Endothelial cell of umbilical vein (primary cell): ENCODE results near the gene KRTAP10-11. TPM values are rescaled to one million over a fixed set of nuclear protein-coding genes. Genes with fewer than 3 reads are reported as not detected.

ENCODE experiments used
- BruUV-seq: library from RNA; stranded (reverse); fragments of 400-500 nt; replicated peaks from 2 replicates; lab custom pipeline; 2021; lab: Mats Ljungman, UMichigan
- CTCF ChIA-PET: fragments of 300-600, 350-600 bp; sonication (Branson Sonifier 250); formaldehyde crosslinking; loops from one replicate; lab custom pipeline; 2021; ENCODE audit warnings: antibody characterized with exemption, inconsistent platforms; lab: Charles Lee
- POLR2A ChIA-PET: fragments of 300-600, 350-600 bp; sonication (Branson Sonifier 250); formaldehyde crosslinking; loops from one replicate; lab custom pipeline; 2021; ENCODE audit warnings: antibody characterized with exemption, inconsistent platforms; lab: Charles Lee
- DNase-seq: peaks from one replicate; pipeline ENCODE4 v3.0.0-alpha.2; 2011; ENCODE audit warnings: low read depth, low spot score
- FAIRE-seq: peaks from 2 replicates; lab custom pipeline; 2011; peaks lifted over from hg19 to GRCh38; lab: Jason Lieb, UNC
- H2AFZ ChIP-seq: 2 replicates; pipeline ENCODE4 v1.6.0; 2012; ENCODE audit warnings: low read depth, low read length, control low read depth, inconsistent platforms
- H3K27ac ChIP-seq: 2 replicates; pipeline ENCODE4 v1.5.1; 2011; ENCODE audit warnings: low read depth, mild to moderate bottlenecking, control low read depth, low read length, moderate library complexity; ENCODE audit not compliant: insufficient read depth
- H3K27me3 ChIP-seq, 2 experiments: 2 replicates each; pipeline versions ENCODE4 v1.6.0 to v1.6.1; 2011; ENCODE audit warnings: low read length in 2 of 2, mixed read lengths in 1 of 2; ENCODE audit not compliant: control insufficient read depth in 2 of 2, insufficient read depth in 2 of 2
- H3K36me3 ChIP-seq, 2 experiments: 2 replicates in 1 of 2; 3 replicates in 1 of 2; pipeline ENCODE4 v1.5.1; 2011; ENCODE audit warnings: low read length in 2 of 2, mild to moderate bottlenecking in 1 of 2, moderate library complexity in 1 of 2; ENCODE audit not compliant: control insufficient read depth in 2 of 2, insufficient read depth in 2 of 2; ENCODE audit errors: extremely low read depth in 1 of 2
- H3K4me1 ChIP-seq: 3 replicates; pipeline ENCODE4 v1.5.1; 2011; ENCODE audit warnings: mild to moderate bottlenecking, low read length; ENCODE audit not compliant: control insufficient read depth, insufficient read depth; ENCODE audit errors: extremely low read depth
- H3K4me2 ChIP-seq: 2 replicates; pipeline ENCODE4 v1.6.1; 2011; ENCODE audit warnings: low read length, control low read depth, mixed read lengths; ENCODE audit not compliant: insufficient read depth
- H3K4me3 ChIP-seq, 3 experiments: fragments of 200-600 bp in 1 of 3; sonication (generic), shearing (Covaris generic) in 1 of 3; replicated peaks in 1 of 3; 2 replicates each; pipeline ENCODE4 v1.5.1; 2011 to 2016; ENCODE audit warnings: control low read depth in 3 of 3, low read length in 3 of 3, mild to moderate bottlenecking in 2 of 3, inconsistent platforms in 1 of 3, low read depth in 1 of 3, moderate library complexity in 1 of 3; ENCODE audit not compliant: insufficient read depth in 1 of 3
- H3K79me2 ChIP-seq: 2 replicates; pipeline ENCODE4 v1.6.0; 2012; ENCODE audit warnings: low read length, inconsistent platforms; ENCODE audit not compliant: control insufficient read depth, insufficient read depth
- H3K9ac ChIP-seq: replicated peaks from 2 replicates; pipeline ENCODE3; 2011; ENCODE audit warnings: low read length, control low read depth; ENCODE audit not compliant: insufficient read depth; ENCODE audit errors: extremely low read depth
- H3K9me1 ChIP-seq: replicated peaks from 3 replicates; pipeline ENCODE4 v1.6.0; 2011; ENCODE audit warnings: mild to moderate bottlenecking, low read length; ENCODE audit not compliant: control insufficient read depth, insufficient read depth; ENCODE audit errors: extremely low read depth
- H3K9me3 ChIP-seq: replicated peaks from 2 replicates; pipeline ENCODE4 v1.5.1; 2012; ENCODE audit warnings: low read length, inconsistent platforms; ENCODE audit not compliant: control insufficient read depth, insufficient read depth
- H4K20me1 ChIP-seq: replicated peaks from 2 replicates; pipeline ENCODE3; 2011; ENCODE audit warnings: mild to moderate bottlenecking, low read length; ENCODE audit not compliant: control insufficient read depth, insufficient read depth; ENCODE audit errors: extremely low read depth
- EZH2 ChIP-seq: IDR thresholded peaks from 2 replicates; pipeline ENCODE4 v1.6.1; 2012; ENCODE audit warnings: borderline replicate concordance, low read depth, mild to moderate bottlenecking, moderate library complexity, low read length, inconsistent platforms; ENCODE audit not compliant: severe bottlenecking
- FOS ChIP-seq: IDR thresholded peaks from 2 replicates; pipeline ENCODE4 v1.6.1; 2011; ENCODE audit warnings: mild to moderate bottlenecking, low read length, moderate library complexity, borderline replicate concordance; ENCODE audit not compliant: insufficient read depth
- GATA2 ChIP-seq: IDR thresholded peaks from 2 replicates; pipeline ENCODE4 v1.7.0; 2011; ENCODE audit warnings: low read depth, mild to moderate bottlenecking, moderate library complexity, mixed read lengths, low read length; ENCODE audit not compliant: insufficient read length, insufficient read depth
- JUN ChIP-seq: IDR thresholded peaks from 2 replicates; pipeline ENCODE4 v1.6.1; 2011; ENCODE audit warnings: borderline replicate concordance, low read depth; ENCODE audit not compliant: insufficient read length, insufficient read depth
- MAX ChIP-seq: IDR thresholded peaks from 2 replicates; pipeline ENCODE4 v1.6.1; 2011; ENCODE audit not compliant: insufficient read depth, insufficient read length
- MYC ChIP-seq: IDR thresholded peaks from one replicate; pipeline ENCODE4 v1.6.1; 2011; ENCODE audit warnings: mild to moderate bottlenecking, low read depth, low read length
- POLR2A ChIP-seq: IDR thresholded peaks from 2 replicates; pipeline ENCODE4 v1.6.1; 2012; ENCODE audit warnings: low read depth, mild to moderate bottlenecking, control low read depth, low read length
- POLR2AphosphoS5 ChIP-seq: IDR thresholded peaks from 2 replicates; pipeline ENCODE4 v1.6.1; 2012; ENCODE audit warnings: low read depth, mild to moderate bottlenecking, control low read depth, low read length, moderate library complexity; ENCODE audit not compliant: insufficient read depth
- dilution Hi-C: fragments of 300-500 bp; cut with MboI; formaldehyde crosslinking; loops from one replicate; pipeline ENCODE4 v1.15.0; 2019; ENCODE audit warnings: low sequenced_read_pairs; ENCODE audit not compliant: extremely low pct_ligation_motif_present
- intact Hi-C: fragments of 100-400 bp; cut with micrococcal nuclease; formaldehyde crosslinking; loops from one replicate; pipeline ENCODE4 v1.10.0; 2022
- polyA plus RNA-seq, 4 experiments: library from polyadenylated mRNA; depleted of rRNA in 3 of 4; stranded (reverse) in 3 of 4; unstranded in 1 of 4; fragments of >200 nt; gene quantifications; 2 replicates each; pipeline versions ENCODE4 v1.2.1 to v1.2.3, GENCODE V29; 2011 to 2012; ENCODE audit warnings: missing spikeins in 1 of 4
- total RNA-seq: library from RNA; stranded (reverse); gene quantifications from 2 replicates; pipeline ENCODE4 v1.2.3, GENCODE V29; 2021
- TF ChIP-seq, protein P1 (sequence below), 2 donors: IDR thresholded peaks; 1 replicate in 1 of 2; 2 replicates in 1 of 2; pipeline ENCODE4 v1.5.1; 2011; ENCODE audit warnings: low read length in 2 of 2, mild to moderate bottlenecking in 2 of 2, moderate library complexity in 2 of 2, control low read depth in 1 of 2, inconsistent platforms in 1 of 2, low read depth in 1 of 2; ENCODE audit not compliant: insufficient read depth in 1 of 2; ENCODE audit errors: extremely low read depth in 1 of 2

Gene KRTAP10-11
- total and polyA plus RNA-seq, 2 donors (not counting 3 experiments of a cell fraction or from before 2014, with no cell fraction given), result not detected

- DNase-seq, result no peak
- BruUV-seq, result no TSS peak
- intact Hi-C loops (no loop called here), dilution Hi-C loops (no loop called here)
- H4K20me1 ChIP-seq, result no peaks in the 10 kb centered on the region
- no peak overlapping the region for H3K4me2 ChIP-seq
- H3K4me3 ChIP-seq, result no peak overlapping the region
- no peaks in the 10 kb centered on the region for H3K9me1 ChIP-seq
- TF ChIP-seq GATA2, result no peak
- TF ChIP-seq MAX, result no peak
- no peak for TF ChIP-seq FOS
- no peak for TF ChIP-seq POLR2A
- TF ChIP-seq MYC, result no peak
- no peak for TF ChIP-seq POLR2AphosphoS5
- TF ChIP-seq, protein P1, sequence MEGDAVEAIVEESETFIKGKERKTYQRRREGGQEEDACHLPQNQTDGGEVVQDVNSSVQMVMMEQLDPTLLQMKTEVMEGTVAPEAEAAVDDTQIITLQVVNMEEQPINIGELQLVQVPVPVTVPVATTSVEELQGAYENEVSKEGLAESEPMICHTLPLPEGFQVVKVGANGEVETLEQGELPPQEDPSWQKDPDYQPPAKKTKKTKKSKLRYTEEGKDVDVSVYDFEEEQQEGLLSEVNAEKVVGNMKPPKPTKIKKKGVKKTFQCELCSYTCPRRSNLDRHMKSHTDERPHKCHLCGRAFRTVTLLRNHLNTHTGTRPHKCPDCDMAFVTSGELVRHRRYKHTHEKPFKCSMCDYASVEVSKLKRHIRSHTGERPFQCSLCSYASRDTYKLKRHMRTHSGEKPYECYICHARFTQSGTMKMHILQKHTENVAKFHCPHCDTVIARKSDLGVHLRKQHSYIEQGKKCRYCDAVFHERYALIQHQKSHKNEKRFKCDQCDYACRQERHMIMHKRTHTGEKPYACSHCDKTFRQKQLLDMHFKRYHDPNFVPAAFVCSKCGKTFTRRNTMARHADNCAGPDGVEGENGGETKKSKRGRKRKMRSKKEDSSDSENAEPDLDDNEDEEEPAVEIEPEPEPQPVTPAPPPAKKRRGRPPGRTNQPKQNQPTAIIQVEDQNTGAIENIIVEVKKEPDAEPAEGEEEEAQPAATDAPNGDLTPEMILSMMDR (IDR thresholded peaks at IDR 0.05; ENCODE audit: extremely low read depth in 1 of 2, insufficient read depth in 1 of 2, low read depth in 1 of 2, low read length in 2 of 2), result no peak
- no peak for TF ChIP-seq JUN
- TF ChIP-seq EZH2, result no peak
- H3K79me2 ChIP-seq, result no peaks in the 10 kb centered on the region
- CTCF ChIA-PET, result no interaction called here
- no peak for FAIRE-seq
- no peak overlapping the region for H2AFZ ChIP-seq
- H3K9me3 ChIP-seq, result no peaks in the 10 kb centered on the region
- H3K9ac ChIP-seq, result no peak overlapping the region
- no peaks in the 10 kb centered on the region for H3K4me1 ChIP-seq
- POLR2A ChIA-PET, result no interaction called here
- H3K27ac ChIP-seq, result no peak overlapping the region
- H3K27me3 ChIP-seq, result no peaks in the 10 kb centered on the region
- no peaks in the 10 kb centered on the region for H3K36me3 ChIP-seq
These were observed 2.4 kb upstream of the KRTAP10-11 start for GRCh38 chr21:44643741-44644310.
